GM23248 (cell line): ENCODE results near the gene CATSPERB.
"Not testable (repeated sequence)": the region's sequence is repeated elsewhere in the genome, so short reads cannot be mapped to it uniquely, and the experiment has no call there.

Experiments
- EZH2 ChIP-seq: fragments of 200-600 bp; sonication (generic); IDR thresholded peaks from 2 replicates; pipeline ENCODE4 v1.6.1; 2018; ENCODE audit warnings: antibody characterized with exemption, mild to moderate bottlenecking; ENCODE audit not compliant: insufficient read depth, poor library complexity, severe bottlenecking
- EZH2phosphoT487 ChIP-seq: fragments of 200-600 bp; sonication (generic); IDR thresholded peaks from 2 replicates; pipeline ENCODE4 v1.6.1; 2018; ENCODE audit warnings: antibody characterized with exemption, moderate library complexity, mild to moderate bottlenecking, low read depth; ENCODE audit not compliant: insufficient read depth

- not testable (repeated sequence) for TF ChIP-seq EZH2, EZH2phosphoT487
These were observed 64.8 kb downstream of the CATSPERB start for GRCh38 chr14:91667101-91667500.
